Umbilical cord (tissue), 2 donors: Measurements from ENCODE around the gene NAALADL2. TPM values are rescaled to one million over a fixed set of nuclear protein-coding genes. Genes with fewer than 3 reads are reported as not detected.
"Not testable (repeated sequence)": the region's sequence is repeated elsewhere in the genome, so short reads cannot be mapped to it uniquely, and the experiment has no call there.

ENCODE experiments used
- DNase-seq: peaks from one replicate; pipeline ENCODE4 v3.0.0-alpha.2; 2015; ENCODE audit warnings: low spot score
- total RNA-seq: library from RNA; depleted of rRNA; stranded (reverse); fragments of >200 nt; gene quantifications from one replicate; pipeline ENCODE4 v1.2.3, GENCODE V29; 2014; ENCODE audit warnings: low replicate concordance; ENCODE audit not compliant: insufficient read depth

Gene NAALADL2
- total RNA-seq, 1 donor from 2014 or later = 62.6 TPM

DNA sequence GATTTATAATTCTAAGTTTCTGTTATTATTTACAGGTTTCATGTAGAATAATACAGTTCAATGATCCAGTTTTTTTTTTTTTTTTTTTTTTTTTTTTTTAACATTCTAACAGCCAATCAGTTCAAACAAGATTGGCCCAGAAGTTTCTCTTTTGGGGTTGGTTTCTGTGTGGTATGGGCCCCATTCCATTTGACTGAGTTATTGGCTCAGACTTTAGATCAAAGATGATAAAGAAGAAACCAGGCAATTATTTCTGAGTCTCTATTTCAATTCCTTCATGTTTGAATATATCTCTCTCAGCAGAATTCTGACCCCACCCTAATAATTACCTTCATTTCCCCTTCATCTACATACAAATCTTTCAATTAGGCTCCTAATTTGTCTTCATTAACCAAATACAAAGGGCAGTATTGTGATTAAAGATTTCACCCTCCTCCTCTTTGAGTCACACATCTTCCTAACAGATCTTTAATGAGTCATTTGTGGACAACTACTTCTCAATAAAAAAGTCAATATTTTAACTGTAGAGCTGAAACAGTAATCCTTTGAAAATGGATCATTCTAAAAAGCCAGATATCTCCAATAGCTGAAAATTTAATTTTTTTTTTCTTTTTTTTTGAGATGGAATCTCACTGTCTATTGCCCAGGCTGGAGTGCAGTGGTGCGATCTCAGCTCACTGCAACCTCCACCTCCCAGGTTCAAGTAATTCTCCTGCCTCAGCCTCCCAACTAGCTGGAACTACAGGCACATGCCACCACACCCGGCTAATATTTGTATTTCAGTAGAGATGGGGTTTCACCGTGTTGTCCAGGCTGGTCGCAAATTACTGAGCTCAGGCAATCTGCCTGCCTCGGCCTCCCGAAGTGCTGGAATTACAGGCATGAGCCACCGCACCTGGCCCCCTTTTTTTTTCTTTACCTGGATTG, 878.8 kb downstream of the NAALADL2 start:
- DNase-seq = no peak

DNA sequence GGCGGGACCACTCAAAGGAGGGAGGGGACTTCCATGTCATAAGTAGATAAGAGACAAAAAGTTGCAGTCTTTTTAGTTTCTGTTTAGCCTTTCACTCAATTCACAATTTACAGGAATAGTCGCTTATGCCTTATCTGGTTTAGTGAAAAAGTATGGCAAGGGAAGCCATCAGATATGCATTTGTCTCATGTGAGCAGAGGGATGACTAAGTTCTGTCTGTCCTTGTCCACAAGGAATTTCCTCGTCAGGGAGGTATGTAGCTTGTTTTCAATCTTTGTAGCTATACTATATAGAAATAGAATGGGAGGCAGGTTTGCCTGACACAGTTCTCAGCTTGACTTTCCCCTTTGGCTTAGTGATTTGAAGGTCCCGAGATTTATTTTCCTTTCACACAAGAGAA, 882.8 kb downstream of the NAALADL2 start:
- DNase-seq = no peak

DNA sequence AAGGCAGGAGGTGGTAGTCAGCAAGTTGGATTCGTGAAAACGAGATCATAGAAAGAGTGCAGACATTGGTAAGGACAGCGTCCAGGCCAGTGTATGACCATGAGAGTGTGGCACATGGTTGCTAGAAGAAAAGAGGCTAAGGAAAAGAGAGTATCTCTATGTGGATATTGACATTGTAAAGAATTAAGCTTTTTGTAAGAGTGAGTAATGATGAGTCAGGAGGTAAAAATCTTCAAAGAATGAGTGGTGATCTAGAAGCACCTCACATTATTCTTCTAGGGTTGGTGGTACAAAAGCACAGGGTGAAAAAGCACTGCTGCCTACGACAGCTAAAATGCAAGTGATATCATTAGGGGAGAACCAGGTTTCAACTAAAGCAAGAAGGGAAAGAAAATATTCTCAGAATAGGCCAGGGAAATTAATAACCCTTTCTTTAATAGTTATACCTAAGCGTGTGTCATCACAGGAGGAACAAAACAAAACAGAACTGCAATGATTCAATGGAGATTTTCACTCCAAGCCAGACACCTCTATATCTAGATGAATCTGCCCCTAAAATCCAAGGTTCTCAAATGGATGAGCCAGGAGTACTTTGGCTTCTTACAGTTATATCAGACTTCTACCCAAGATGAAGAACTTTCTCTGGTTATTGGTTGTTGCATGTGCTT, 884.7 kb downstream of the NAALADL2 start:
- DNase-seq = no peak

DNA sequence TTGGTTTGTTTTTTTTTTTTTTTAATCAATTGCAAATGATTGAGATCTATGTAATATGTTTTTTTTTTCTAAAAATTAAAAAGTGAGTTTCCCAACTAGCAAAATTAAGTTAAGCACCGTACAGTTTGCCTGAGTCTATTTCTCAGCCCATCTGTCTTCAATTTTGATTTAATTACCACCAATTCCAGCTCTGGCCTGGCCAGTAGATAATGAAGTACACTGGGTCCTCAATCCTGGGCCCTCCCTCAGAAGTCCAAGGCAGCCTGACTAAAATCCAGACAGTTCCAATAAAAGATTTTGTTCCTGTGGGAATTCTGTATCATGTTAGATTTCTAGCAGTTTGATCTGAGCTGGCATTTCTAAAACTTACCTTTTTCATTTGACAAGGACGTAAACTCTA, 887.2 kb downstream of the NAALADL2 start:
- no peak for DNase-seq

DNA sequence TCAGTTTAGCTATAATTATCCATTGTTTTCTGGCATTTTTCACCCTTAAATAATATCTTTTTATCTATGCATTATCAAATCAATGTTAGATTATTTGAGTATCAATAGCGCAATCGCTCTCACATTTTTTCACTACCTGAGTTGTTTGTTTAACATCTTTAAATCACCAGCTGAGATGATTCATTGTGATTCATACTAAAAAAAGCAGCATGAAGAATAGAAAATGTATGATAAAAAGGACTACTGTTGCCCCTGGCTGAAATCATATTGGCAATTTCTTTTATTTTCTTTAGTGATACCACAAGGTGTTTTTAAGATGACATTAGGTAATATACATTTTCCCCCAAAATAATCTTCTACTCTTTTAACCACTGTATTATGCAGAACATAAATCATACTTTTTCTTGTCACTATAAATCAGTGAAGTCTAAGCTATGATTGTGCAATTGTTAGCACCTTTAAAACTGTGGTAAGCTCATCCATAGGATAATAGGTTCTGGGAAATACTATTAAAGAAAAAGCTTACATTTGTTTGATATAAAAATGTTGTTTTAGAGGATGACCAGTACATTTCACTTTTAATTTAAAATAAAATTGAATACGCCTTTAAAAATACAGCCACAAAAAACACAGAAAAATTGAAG, 889.1 kb downstream of the NAALADL2 start:
- DNase-seq = no peak

DNA sequence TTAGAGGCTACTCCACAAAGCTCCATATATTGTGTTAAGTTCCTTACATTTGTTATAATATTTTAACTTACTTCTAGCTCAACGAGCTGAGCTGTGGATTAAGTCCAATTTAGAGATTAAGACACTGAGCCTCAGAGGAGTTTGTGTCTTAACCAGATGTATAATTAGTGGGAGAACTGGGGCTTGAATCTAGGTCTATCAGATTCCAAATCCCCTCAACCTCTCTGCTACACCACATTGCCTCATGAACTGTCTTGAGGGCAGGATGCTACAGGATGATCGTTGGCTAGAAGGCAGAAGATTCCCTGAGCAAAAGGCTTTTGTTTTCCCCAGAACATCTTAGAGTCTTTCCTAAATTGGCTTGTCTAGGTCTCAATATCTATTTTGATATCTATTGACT, 890.8 kb downstream of the NAALADL2 start:
- no peak for DNase-seq

DNA sequence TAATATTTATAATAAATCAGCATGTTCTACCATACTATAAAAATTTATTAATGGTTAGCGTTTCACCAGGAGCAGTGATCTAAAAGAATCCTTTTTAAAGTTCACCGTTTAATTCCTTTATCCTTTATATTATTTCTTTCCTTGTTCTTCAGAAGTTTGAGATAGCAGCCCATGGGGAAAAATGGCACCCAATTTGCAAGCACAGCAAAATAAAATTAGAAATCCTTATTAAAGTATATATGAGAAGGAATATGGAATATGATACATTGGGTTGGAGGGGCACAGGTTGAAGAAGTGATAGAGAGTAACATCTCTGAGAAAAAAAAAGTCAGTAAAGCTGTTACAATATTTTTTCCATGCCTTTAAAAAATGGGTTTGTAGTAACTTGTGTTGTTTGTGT, 892.0 kb downstream of the NAALADL2 start:
- DNase-seq = no peak

DNA sequence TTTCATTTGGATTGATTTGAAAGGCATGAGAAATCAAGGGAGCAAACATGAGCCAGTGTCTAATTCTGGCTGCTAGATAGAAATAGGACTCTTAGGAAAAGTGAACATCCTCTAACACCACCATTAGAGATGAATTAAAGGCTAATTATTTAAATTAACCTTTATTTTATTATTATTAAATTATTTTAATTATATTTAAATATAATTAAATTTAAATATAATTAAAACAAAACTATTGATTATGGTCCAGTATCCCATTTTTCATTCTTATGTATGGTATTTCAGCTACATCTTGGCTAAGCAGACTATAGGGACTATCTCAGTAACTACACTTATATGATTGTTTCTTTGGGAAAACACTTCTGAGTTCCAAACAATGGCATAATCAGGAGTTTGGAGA, 904.8 kb downstream of the NAALADL2 start:
- DNase-seq = no peak

DNA sequence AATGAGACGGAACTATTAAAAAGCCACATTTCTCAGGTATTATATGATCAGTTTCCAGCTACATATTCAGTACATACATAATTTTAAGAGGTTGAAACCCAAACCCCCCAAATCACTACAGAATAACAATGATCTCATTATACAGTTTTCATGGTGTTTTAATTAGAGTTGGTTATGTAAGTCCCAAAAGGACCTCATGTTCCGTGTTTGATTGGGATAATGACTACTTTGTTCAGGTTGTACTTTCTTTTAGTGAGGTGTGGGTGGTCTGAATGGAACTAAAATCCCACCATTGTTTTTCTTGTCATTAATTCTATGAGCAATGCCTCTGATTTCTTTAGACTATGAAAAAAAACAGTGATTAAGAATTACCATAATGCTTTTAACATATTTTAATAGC, 905.6 kb downstream of the NAALADL2 start:
- no peak for DNase-seq

DNA sequence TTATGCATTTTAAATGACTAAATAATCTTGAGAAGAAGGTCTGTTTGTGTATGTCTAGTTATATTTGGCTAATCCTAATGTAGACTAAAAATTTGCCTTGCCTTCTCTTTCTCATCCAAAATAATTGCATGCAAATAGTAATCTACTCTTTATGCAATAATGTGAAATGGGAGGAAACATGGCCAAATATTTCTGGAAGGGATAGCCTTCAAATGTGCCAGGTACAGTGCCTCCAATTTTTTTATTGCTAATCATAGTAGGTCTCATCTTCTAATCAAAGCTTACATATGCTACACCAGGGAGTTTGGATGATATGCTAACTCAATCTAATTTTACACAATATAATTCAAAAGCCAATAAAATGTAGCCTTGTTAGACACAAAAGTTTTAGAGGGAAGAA, 911.3 kb downstream of the NAALADL2 start:
- no peak for DNase-seq

DNA sequence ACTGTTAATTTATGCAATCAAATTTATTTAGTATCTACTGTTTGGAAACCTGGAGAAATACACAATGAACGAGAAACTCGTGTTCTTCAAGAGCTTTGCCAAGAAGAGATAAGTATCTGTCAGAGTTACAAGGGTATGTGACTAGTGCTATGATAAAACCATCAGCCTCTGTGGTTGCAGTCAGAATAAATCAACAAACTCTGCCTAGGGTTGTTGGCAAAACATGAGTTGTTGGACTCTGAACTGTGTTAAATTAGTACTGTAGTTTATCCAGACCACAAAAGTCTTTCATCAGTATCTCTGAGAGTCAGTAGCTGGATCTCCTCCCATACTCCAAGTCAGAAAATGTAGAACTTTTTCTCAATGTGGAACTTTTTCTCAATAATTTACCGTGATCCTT, 918.4 kb downstream of the NAALADL2 start:
- peak; percentile 3 for DNase-seq

DNA sequence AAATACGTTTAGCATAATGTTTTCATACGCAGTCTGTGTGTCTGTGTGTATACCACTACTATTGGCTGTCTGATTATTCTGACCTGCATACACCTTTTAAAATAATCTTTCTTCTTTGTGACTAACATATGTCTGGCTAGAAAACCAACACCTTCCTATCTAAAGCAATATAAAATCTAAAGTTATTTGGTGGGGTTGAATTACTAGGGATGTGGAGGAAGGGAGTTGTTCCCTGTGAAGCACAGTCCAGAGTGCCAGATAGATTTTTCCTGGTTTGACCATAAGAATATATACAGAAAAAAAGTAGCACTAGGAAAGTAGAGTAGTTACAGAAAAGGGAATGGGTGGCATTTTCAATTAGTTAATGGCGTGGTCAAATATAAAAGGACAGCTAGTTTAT, 918.8 kb downstream of the NAALADL2 start:
- DNase-seq = no peak

DNA sequence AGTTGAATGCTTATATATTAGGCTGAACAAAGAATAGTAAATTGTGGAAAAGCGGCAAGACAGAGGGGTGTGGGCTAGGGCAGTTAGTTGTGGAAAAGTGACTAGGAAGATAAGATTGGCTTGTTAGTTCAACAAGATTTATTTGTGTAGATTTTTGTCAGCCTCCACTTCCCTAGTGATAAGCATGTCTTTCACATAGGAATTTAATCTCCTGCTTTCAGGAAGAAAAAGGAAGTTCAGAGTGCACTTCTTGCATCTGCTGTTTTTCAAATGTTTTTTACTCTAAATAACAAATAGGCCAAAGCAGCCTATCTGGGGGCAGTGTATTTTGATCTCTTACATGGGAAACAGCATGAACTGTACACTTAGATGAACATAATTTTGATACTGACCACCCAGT, 919.9 kb downstream of the NAALADL2 start:
- DNase-seq = peak; percentile 18

DNA sequence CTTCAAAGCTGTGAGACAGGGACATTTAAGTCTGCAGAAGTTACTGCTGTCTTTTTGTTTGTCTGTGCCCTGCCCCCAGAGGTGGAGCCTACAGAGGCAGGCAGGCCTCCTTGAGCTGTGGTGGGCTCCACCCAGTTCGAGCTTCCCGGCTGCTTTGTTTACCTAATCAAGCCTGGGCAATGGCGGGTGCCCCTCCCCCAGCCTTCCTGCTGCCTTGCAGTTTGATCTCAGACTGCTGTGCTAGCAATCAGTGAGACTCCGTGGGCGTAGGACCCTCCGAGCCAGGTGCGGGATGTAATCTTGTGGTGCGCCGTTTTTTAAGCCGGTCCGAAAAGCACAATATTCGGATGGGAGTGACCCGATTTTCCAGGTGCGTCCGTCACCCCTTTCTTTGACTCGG, 928.0 kb downstream of the NAALADL2 start:
- not testable (repeated sequence) for DNase-seq

DNA sequence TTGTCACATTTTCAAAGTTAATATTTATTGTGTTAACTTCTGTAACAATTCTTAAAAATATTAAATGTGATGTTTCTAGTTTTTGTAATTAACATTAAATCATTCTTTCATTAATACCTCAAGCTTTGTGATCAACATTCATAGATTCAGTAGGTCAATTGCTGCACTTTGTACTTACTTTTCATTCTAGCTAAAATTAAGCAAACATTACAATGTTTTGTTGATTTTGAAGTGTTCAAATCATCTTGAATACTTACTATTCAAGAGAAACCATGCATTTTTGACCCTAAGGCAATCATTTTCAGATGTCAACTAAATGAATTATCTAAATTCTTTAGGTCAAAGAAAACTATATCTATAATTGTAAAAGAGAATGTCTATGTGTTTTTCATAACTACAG, 933.1 kb downstream of the NAALADL2 start:
- no peak for DNase-seq

DNA sequence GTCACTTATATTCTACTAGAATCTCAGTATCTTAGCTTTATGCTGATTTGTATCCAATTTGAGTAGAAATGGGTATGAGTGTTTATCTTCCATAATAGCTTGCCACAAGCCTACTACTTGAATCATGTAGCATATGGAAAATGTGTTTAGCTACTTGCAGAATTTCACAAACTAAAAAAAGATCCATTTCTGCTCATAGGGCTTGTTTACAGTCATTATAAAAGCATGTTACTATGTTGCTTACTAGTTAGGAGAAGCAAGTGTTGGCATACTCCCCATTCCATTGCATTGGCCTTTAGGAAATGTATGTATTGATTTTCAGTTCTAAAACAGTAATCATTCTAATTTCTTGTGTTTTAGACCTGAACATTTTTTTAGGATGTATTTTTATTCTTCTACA, 939.2 kb downstream of the NAALADL2 start:
- DNase-seq = no peak

DNA sequence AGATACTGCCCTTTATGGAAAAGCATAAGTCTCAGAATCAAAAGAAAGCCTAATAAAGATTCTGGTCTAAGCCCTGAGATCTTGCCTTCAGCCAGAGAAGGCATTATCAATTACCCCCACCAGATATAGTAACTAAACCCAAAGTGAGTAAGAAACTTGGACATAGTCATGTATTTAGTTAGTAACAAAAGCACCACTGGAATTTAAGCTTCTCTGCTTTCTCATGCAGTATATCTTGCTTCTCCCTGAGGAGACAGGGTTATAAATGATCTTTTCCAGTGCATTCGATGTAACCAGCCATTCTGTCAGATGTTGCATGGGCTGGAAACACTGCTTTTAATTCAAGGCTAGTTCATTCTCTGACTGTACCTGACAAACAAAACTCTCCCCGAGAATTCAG, 946.7 kb downstream of the NAALADL2 start:
- DNase-seq = peak; percentile 45

DNA sequence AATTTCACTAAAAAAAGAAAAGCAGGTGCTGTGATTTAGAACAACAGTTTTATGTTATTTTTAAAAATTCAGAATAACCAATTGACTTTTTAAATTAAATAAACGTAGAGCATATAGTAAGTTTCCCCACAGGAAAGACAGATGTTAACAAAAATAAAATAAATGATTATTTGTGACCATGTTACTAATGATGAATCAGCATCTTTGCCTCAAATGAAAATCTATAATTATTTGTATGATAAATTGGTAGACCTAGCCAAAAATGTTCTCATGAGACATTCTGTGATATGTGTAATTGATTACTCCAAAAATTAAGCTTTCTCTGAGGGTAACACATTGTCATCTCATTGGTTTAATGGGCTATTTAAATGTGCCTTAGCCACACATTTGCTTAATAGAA, 948.0 kb downstream of the NAALADL2 start:
- DNase-seq = no peak

DNA sequence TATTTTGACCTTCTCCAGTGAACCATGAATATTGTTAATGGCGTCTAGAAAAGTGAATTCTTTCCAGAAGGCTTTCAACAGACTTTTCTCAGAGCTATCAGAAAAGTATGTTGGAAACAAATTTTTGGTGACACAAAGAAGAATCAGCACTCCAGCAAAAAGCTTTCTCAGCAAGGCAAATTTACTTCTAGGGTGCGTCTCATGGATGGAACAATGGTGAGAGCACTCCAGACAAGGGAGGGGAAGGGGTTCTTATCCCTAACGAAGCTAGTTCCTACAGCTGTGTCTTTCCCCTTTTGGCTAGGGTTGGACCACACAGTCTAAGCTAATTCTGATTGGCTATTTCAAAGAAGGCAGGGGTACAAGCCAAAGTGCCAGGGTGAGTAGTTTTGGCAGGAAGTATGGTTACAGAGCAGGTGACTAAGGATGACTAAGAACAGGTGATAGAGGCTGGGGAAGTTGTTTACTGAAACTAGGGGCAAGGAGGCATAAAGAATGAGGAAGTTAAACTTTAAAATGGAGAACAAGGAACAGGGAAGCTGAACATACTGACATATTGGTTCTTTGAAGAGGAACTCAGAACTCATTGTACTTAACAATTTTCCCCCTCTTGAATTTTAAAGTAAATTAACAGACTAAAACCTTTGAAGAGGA, 959.8 kb downstream of the NAALADL2 start:
- no peak for DNase-seq

DNA sequence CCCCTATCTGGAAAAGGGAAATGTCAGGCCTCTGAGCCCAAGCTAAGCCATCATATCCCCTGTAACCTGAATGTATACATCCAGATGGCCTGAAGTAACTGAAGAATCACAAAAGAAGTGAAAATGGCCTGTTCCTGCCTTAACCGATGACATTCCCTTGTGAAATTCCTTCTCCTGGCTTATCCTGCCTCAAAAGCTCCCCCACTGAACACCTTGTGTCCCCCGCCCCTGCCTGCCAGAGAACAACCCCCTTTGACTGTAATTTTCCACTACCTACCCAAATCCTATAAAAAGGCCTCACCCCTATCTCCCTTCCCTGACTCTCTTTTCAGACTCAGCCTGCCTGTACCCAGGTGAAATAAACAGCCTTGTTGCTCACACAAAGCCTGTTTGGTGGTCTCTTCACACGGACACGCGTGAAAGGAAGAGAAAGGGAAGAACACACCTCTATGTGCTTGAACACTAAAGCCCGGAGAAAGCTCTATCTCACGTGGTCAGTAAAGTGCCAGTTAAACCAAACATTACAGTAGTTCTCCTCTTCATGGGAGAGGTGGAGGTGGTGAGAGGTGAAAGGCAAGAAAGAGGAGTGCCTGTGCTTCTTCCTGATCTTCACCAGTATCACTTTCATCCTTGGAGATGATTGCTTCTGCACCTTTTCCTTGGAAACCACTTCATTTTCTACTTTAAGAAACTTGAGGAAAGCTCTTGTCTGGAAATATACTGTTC, 963.8 kb downstream of the NAALADL2 start:
- not testable (repeated sequence) for DNase-seq

DNA sequence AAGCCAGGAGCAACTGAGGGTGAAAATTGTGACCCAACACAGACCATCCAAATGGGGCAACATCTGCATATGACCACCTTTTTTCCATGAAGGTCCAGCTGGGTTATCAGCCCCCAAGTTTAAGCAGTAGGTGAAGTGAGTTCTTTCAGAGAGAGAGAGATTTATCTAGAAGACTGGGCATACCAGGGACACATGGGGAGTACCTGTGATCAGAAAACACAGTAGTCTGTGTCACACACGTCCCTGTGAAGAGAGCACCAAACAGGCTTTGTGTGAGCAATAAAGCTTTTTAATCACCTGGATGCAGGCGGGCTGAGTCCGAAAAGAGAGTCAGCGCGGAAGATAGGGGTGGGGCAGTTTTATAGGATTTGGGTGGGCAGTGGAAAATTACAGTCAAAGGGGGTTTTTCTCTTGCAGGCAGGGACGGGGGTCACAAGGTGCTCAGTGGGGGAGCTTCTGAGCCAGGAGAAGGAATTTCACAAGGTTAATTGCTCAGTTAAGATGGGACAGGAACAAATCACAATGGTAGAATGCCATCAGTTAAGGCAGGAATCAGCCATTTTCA, 966.0 kb downstream of the NAALADL2 start:
- DNase-seq = not testable (repeated sequence)
